MM.1S (cell line): ENCODE data around the gene PFAS.

ENCODE experiments used
- DNase-seq: peaks from one replicate; pipeline ENCODE4 v3.0.0-alpha.2; 2015
- H2AFZ ChIP-seq: fragments of 300-600 bp; sonication (generic); 2 replicates; pipeline ENCODE4 v1.6.0; 2016; ENCODE audit warnings: antibody characterized with exemption, low read length
- H3F3A ChIP-seq: fragments of 300-600 bp; sonication (generic); 2 replicates; pipeline ENCODE4 v1.6.1; 2016; ENCODE audit warnings: mild to moderate bottlenecking, antibody characterized with exemption, low read length, moderate library complexity, mixed read lengths; ENCODE audit not compliant: insufficient read depth
- H3K27ac ChIP-seq: fragments of 300-600 bp; sonication (generic); 2 replicates; pipeline ENCODE4 v1.5.1; 2016; ENCODE audit warnings: mild to moderate bottlenecking, low read length
- H3K27me3 ChIP-seq: fragments of 300-600 bp; sonication (generic); replicated peaks from 2 replicates; pipeline ENCODE4 v1.6.0; 2016; ENCODE audit warnings: low read length; ENCODE audit not compliant: insufficient read depth
- H3K36me3 ChIP-seq: fragments of 300-600 bp; sonication (generic); replicated peaks from 2 replicates; pipeline ENCODE4 v1.6.1; 2016; ENCODE audit warnings: mild to moderate bottlenecking, low read length, mixed read lengths; ENCODE audit not compliant: insufficient read depth
- H3K4me1 ChIP-seq: fragments of 300-600 bp; sonication (generic); 2 replicates; pipeline ENCODE4 v1.6.1; 2016; ENCODE audit warnings: low read length, mixed read lengths
- H3K4me2 ChIP-seq: fragments of 300-600 bp; sonication (generic); 2 replicates; pipeline ENCODE4 v1.6.0; 2016; ENCODE audit warnings: low read depth, low read length
- H3K4me3 ChIP-seq: fragments of 300-600 bp; sonication (generic); 2 replicates; pipeline ENCODE4 v1.5.1; 2016; ENCODE audit warnings: low read length, mixed read lengths
- H3K79me2 ChIP-seq: fragments of 300-600 bp; sonication (generic); 2 replicates; pipeline ENCODE4 v1.6.1; 2016; ENCODE audit warnings: mixed run types, low read length, mixed read lengths
- H3K9ac ChIP-seq: fragments of 300-600 bp; sonication (generic); 2 replicates; pipeline ENCODE4 v1.6.1; 2016; ENCODE audit warnings: low read length, mixed read lengths
- H3K9me2 ChIP-seq: fragments of 300-600 bp; sonication (generic); replicated peaks from 2 replicates; pipeline ENCODE4 v1.6.1; 2016; ENCODE audit warnings: mild to moderate bottlenecking, low read length, mixed read lengths; ENCODE audit not compliant: insufficient read depth
- H3K9me3 ChIP-seq: fragments of 300-600 bp; sonication (generic); replicated peaks from 2 replicates; pipeline ENCODE4 v1.6.1; 2016; ENCODE audit warnings: mild to moderate bottlenecking, low read length, mixed read lengths; ENCODE audit not compliant: insufficient read depth
- H4K20me1 ChIP-seq: fragments of 300-600 bp; sonication (generic); 2 replicates; pipeline ENCODE4 v1.6.1; 2016; ENCODE audit warnings: mild to moderate bottlenecking, low read length, moderate library complexity, mixed read lengths; ENCODE audit not compliant: insufficient read depth
- CTCF ChIP-seq: fragments of 300-600 bp; sonication (generic); IDR thresholded peaks from 2 replicates; pipeline ENCODE4 v1.5.1; 2016; ENCODE audit warnings: antibody characterized with exemption, low read length, mixed read lengths
- EZH2 ChIP-seq: fragments of 300-600 bp; sonication (generic); optimal IDR thresholded peaks from 2 replicates; pipeline ENCODE3; 2017; ENCODE audit warnings: low read depth, mild to moderate bottlenecking, antibody characterized with exemption, low read length, mixed read lengths
- EZH2phosphoT487 ChIP-seq: fragments of 300-600 bp; sonication (generic); IDR thresholded peaks from 2 replicates; pipeline ENCODE4 v1.6.1; 2018; ENCODE audit warnings: antibody characterized with exemption, low read length

PFAS gene

GRCh38 chr17:8314797-8315763 lies 66.0 kb downstream of the PFAS start:
- Histone ChIP-seq H2AFZ (no peak overlapping the region), H3K9me3 (no peaks in the 10 kb centered on the region), H3K27me3 (peaks cover 84% of the 10 kb centered on the region)

GRCh38 chr17:8315764-8316217 lies 66.7 kb downstream of the PFAS start:
- Histone ChIP-seq H3K36me3 (no peaks in the 10 kb centered on the region), H3K9me2 (no peaks in the 10 kb centered on the region), H3K4me2 (no peak overlapping the region), H3K79me2 (no peaks in the 10 kb centered on the region), H4K20me1 (no peaks in the 10 kb centered on the region), H3K9me3 (no peaks in the 10 kb centered on the region), H3K27me3 (peaks cover 78% of the 10 kb centered on the region), H3K4me1 (no peaks in the 10 kb centered on the region), H3K9ac (no peak overlapping the region), H3F3A (no peaks in the 10 kb centered on the region), H3K27ac (no peak overlapping the region), H3K4me3 (no peak overlapping the region), H2AFZ (no peak overlapping the region)
- TF ChIP-seq CTCF (no peak), EZH2 (no peak), EZH2phosphoT487 (no peak)
- no peak for DNase-seq

More at GRCh38 chr17:8314797-8315763, 66.0 kb downstream of the PFAS start:
- Histone ChIP-seq H3F3A (no peaks in the 10 kb centered on the region), H3K79me2 (no peaks in the 10 kb centered on the region), H3K4me1 (no peaks in the 10 kb centered on the region), H4K20me1 (no peaks in the 10 kb centered on the region), H3K4me2 (no peak overlapping the region), H3K9me2 (no peaks in the 10 kb centered on the region), H3K36me3 (no peaks in the 10 kb centered on the region), H3K27ac (no peak overlapping the region), H3K4me3 (no peak overlapping the region), H3K9ac (no peak overlapping the region)
- no peak for DNase-seq
- TF ChIP-seq CTCF = no peak
- TF ChIP-seq EZH2 = no peak
- no peak for TF ChIP-seq EZH2phosphoT487

GRCh38 chr17:8318010-8318935 lies 69.2 kb downstream of the PFAS start:
- H3K4me1 ChIP-seq = no peaks in the 10 kb centered on the region
- H3K27ac ChIP-seq = no peak overlapping the region
- no peak overlapping the region for H3K4me2 ChIP-seq
- peaks cover 54% of the 10 kb centered on the region for H3K27me3 ChIP-seq
- no peak overlapping the region for H2AFZ ChIP-seq
- no peaks in the 10 kb centered on the region for H3K9me3 ChIP-seq
- H3K9me2 ChIP-seq = no peaks in the 10 kb centered on the region
- H3K9ac ChIP-seq = no peak overlapping the region
- no peak overlapping the region for H3K4me3 ChIP-seq
- H3K79me2 ChIP-seq = no peaks in the 10 kb centered on the region
- no peaks in the 10 kb centered on the region for H3K36me3 ChIP-seq
- no peaks in the 10 kb centered on the region for H4K20me1 ChIP-seq
- no peaks in the 10 kb centered on the region for H3F3A ChIP-seq
- DNase-seq = no peak
- TF ChIP-seq EZH2phosphoT487 = no peak
- TF ChIP-seq EZH2 = no peak
- no peak for TF ChIP-seq CTCF
